G401.6 (cell line): ENCODE data around the gene ST8SIA6.
"Not testable (repeated sequence)": the region's sequence is repeated elsewhere in the genome, so short reads cannot be mapped to it uniquely, and the experiment has no call there.

ENCODE experiments used
- FAIRE-seq: peaks from 2 replicates; lab custom pipeline; 2012; peaks lifted over from hg19 to GRCh38; lab: Jason Lieb, UNC

ST8SIA6 gene

GRCh38 chr10:17343118-17343517, 111.3 kb downstream of the ST8SIA6 start:
- no peak for FAIRE-seq

- FAIRE-seq, result no peak
Observed at GRCh38 chr10:17340144-17340829, 114.1 kb downstream of the ST8SIA6 start.

GRCh38 chr10:17335065-17335464, 119.3 kb downstream of the ST8SIA6 start:
- FAIRE-seq, result no peak

- FAIRE-seq, result no peak
Observed at GRCh38 chr10:17330501-17330900, 123.9 kb downstream of the ST8SIA6 start.

GRCh38 chr10:17326377-17326776, 128.0 kb downstream of the ST8SIA6 start:
- FAIRE-seq, result no peak

GRCh38 chr10:17321957-17322356, 132.4 kb downstream of the ST8SIA6 start:
- FAIRE-seq, result not testable (repeated sequence)

GRCh38 chr10:17316488-17317170, 137.8 kb downstream of the ST8SIA6 start:
- FAIRE-seq, result no peak

GRCh38 chr10:17309435-17309834, 145.0 kb downstream of the ST8SIA6 start:
- no peak for FAIRE-seq

GRCh38 chr10:17307123-17307522, 147.3 kb downstream of the ST8SIA6 start:
- no peak for FAIRE-seq

- no peak for FAIRE-seq
Observed at GRCh38 chr10:17292375-17292774, 162.0 kb downstream of the ST8SIA6 start.

GRCh38 chr10:17290226-17290625, 164.2 kb downstream of the ST8SIA6 start:
- FAIRE-seq, result no peak

- FAIRE-seq, result no peak
Observed at GRCh38 chr10:17289763-17290162, 164.6 kb downstream of the ST8SIA6 start.

GRCh38 chr10:17286562-17287550, 167.5 kb downstream of the ST8SIA6 start:
- no peak for FAIRE-seq

GRCh38 chr10:17282311-17282710, 172.1 kb downstream of the ST8SIA6 start:
- FAIRE-seq, result no peak

GRCh38 chr10:17278607-17279240, 175.7 kb downstream of the ST8SIA6 start:
- FAIRE-seq, result no peak

GRCh38 chr10:17276756-17277424, 177.5 kb downstream of the ST8SIA6 start:
- no peak for FAIRE-seq

GRCh38 chr10:17273403-17273802, 181.0 kb downstream of the ST8SIA6 start:
- FAIRE-seq, result no peak

GRCh38 chr10:17272648-17273047, 181.7 kb downstream of the ST8SIA6 start:
- no peak for FAIRE-seq
